Superior temporal gyrus (tissue), 1 donor: ENCODE measurements around the gene XIAP.

ENCODE experiments used
- DNase-seq: peaks from one replicate; pipeline ENCODE4 v3.0.0-alpha.2; 2016; ENCODE audit errors: extremely low spot score

Gene XIAP

GRCh38 chrX:123959281-123960063 is 99.6 kb downstream of the XIAP start:
- peak; percentile 58 for DNase-seq

GRCh38 chrX:123960956-123961267 is 101.1 kb downstream of the XIAP start:
- no peak for DNase-seq

GRCh38 chrX:123961268-123962005 is 101.6 kb downstream of the XIAP start, which contains the start of gene STAG2:
STAG2 (plus strand) TSS chrX:123961706; CDS start chrX:124022628, 60,922 bp downstream.
- DNase-seq, result peak; percentile 71

GRCh38 chrX:123962006-123962467 is 102.2 kb downstream of the XIAP start:
- DNase-seq, result peak; percentile 34

- DNase-seq, result peak; percentile 81
Measured at GRCh38 chrX:123962794-123963373, 103.0 kb downstream of the XIAP start.
